ENCODE results near the gene TOX4.
A peak's percentile ranks its signal among the peaks of the same experiment; 100 is the strongest.

The TOX4 gene

DNA sequence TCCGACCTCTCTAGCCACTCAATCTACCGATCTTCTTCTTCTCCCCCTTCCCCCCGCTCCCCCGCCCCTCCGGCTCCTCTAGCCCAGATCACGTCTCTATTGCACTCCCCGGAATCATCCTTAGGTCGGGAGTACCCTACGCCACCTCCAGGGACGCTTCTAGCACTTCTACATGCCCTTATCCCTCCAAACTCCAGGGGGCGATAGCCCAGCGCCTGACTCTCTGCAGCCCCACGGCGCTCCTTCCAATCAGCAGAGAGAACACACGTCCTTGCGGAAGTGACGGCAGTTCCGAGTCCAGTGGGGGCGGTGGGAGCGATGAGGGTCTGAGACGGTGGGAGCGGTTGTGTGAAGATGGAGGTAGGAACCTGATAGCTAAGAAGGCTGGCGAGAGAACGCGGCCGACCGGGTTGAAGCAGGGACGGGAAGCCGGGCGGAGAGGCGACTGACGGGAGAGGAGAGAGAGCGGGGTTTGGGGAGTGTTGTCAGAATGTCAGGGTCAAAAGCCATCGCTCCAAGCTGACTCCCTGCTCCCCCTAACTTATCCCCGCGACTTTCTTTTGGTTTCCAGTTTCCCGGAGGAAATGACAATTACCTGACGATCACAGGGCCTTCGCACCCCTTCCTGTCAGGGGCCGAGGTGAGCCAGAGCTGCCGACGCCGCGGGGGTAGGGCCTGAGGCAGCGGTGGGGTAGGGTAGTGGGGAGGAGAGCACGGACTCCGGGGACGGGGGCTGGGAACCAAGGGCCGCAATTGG lies at the start of gene TOX4, which contains the start of gene RAB2B:
TOX4 (plus strand) TSS at position 271 of the 757 bp plus-strand sequence; CDS start at position 355, 84 bp downstream.
RAB2B (minus strand) TSS at position 35 of the 757 bp plus-strand sequence. CDS start 87 bp downstream, outside the sequence.
- peak; percentile 98 for ATAC-seq (ENCODE audit: insufficient read depth, low read depth)
- TF ChIP-seq EZH2 (IDR thresholded peaks at IDR 0.05; ENCODE audit: borderline replicate concordance, low read depth, low read length, severe bottlenecking) (no peak), CTCF (IDR thresholded peaks at IDR 0.05; ENCODE audit: borderline replicate concordance, extremely low read depth, low read length, poor library complexity, severe bottlenecking) (peak; percentile 99)
- H4K20me1 ChIP-seq (ENCODE audit: insufficient read depth, low read length) = no peaks in the 10 kb centered on the region; the same call in 1 of the 2 replicates
- no peaks in the 10 kb centered on the region for H3K9me3 ChIP-seq (ENCODE audit: insufficient read depth, low read length, severe bottlenecking)
- H3K4me1 ChIP-seq (ENCODE audit: insufficient read depth, low read length) = peaks cover 30% of the 10 kb centered on the region
- peak within 1 kb of the TSS; percentile 70 for H3K9ac ChIP-seq (ENCODE audit: low read depth, low read length)
- H3K27ac ChIP-seq (ENCODE audit: low read length) = peak within 1 kb of the TSS; percentile 72
- H3K4me2 ChIP-seq (ENCODE audit: insufficient read depth, low read length) = peak within 1 kb of the TSS; percentile 88
- peak; percentile 98 for DNase-seq
- peak within 1 kb of the TSS; percentile 78 for H2AFZ ChIP-seq (ENCODE audit: low read depth, low read length)
- H3K4me3 ChIP-seq (ENCODE audit: low read depth in 1 of 2, low read length in 2 of 2) = peak within 1 kb of the TSS; percentile 81 to 95
- peaks cover 13% of the 10 kb centered on the region for H3K36me3 ChIP-seq (ENCODE audit: insufficient read depth, low read length)
- no peaks in the 10 kb centered on the region for H3K27me3 ChIP-seq (ENCODE audit: insufficient read depth, low read length, poor library complexity)
- H3K79me2 ChIP-seq (ENCODE audit: insufficient read depth, low read length) = peaks cover 56% of the 10 kb centered on the region

- H3K9ac ChIP-seq (ENCODE audit: low read depth, low read length) = no peak overlapping the region
- H3K4me2 ChIP-seq (ENCODE audit: insufficient read depth, low read length) = no peak overlapping the region
- TF ChIP-seq CTCF (IDR thresholded peaks at IDR 0.05; ENCODE audit: borderline replicate concordance, extremely low read depth, low read length, poor library complexity, severe bottlenecking) = no peak
- TF ChIP-seq EZH2 (IDR thresholded peaks at IDR 0.05; ENCODE audit: borderline replicate concordance, low read depth, low read length, severe bottlenecking) = no peak
- H3K4me1 ChIP-seq (ENCODE audit: insufficient read depth, low read length) = no peaks in the 10 kb centered on the region
- H2AFZ ChIP-seq (ENCODE audit: low read depth, low read length) = no peak overlapping the region
- no peak overlapping the region for H3K27ac ChIP-seq (ENCODE audit: low read length)
- peaks cover 62% of the 10 kb centered on the region for H3K79me2 ChIP-seq (ENCODE audit: insufficient read depth, low read length)
- ATAC-seq (ENCODE audit: insufficient read depth, low read depth) (no peak), DNase-seq (no peak)
- no peak overlapping the region for H3K4me3 ChIP-seq (ENCODE audit: low read depth in 1 of 2, low read length in 2 of 2)
- H3K27me3 ChIP-seq (ENCODE audit: insufficient read depth, low read length, poor library complexity) = no peaks in the 10 kb centered on the region
- H3K9me3 ChIP-seq (ENCODE audit: insufficient read depth, low read length, severe bottlenecking) = no peaks in the 10 kb centered on the region
- H4K20me1 ChIP-seq (ENCODE audit: insufficient read depth, low read length) = peaks cover 34% of the 10 kb centered on the region
- peaks cover 74% of the 10 kb centered on the region for H3K36me3 ChIP-seq (ENCODE audit: insufficient read depth, low read length)
Measured at GRCh38 chr14:21428930-21429329, 48.1 kb upstream of the TOX4 start.

GRCh38 chr14:21431126-21431525 lies 45.9 kb upstream of the TOX4 start:
- no peak for TF ChIP-seq CTCF (IDR thresholded peaks at IDR 0.05; ENCODE audit: borderline replicate concordance, extremely low read depth, low read length, poor library complexity, severe bottlenecking)
- TF ChIP-seq EZH2 (IDR thresholded peaks at IDR 0.05; ENCODE audit: borderline replicate concordance, low read depth, low read length, severe bottlenecking) = no peak
- Histone ChIP-seq H3K27ac (ENCODE audit: low read length) (no peak overlapping the region), H3K79me2 (ENCODE audit: insufficient read depth, low read length) (peaks cover 80% of the 10 kb centered on the region), H3K4me3 (ENCODE audit: low read depth in 1 of 2, low read length in 2 of 2) (no peak overlapping the region), H3K9ac (ENCODE audit: low read depth, low read length) (no peak overlapping the region), H4K20me1 (ENCODE audit: insufficient read depth, low read length) (peaks cover 46% of the 10 kb centered on the region), H3K27me3 (ENCODE audit: insufficient read depth, low read length, poor library complexity) (no peaks in the 10 kb centered on the region), H3K4me2 (ENCODE audit: insufficient read depth, low read length) (no peak overlapping the region), H3K9me3 (ENCODE audit: insufficient read depth, low read length, severe bottlenecking) (no peaks in the 10 kb centered on the region), H3K4me1 (ENCODE audit: insufficient read depth, low read length) (peaks cover 17% of the 10 kb centered on the region), H3K36me3 (ENCODE audit: insufficient read depth, low read length) (peaks cover 59% of the 10 kb centered on the region), H2AFZ (ENCODE audit: low read depth, low read length) (no peak overlapping the region)
- no peak for DNase-seq
- ATAC-seq (ENCODE audit: insufficient read depth, low read depth) = no peak
